Lung (tissue), 12 donors: ENCODE results near the gene UST. TPM values are rescaled to one million over a fixed set of nuclear protein-coding genes. Genes with fewer than 3 reads are reported as not detected.

ENCODE experiments used
- ATAC-seq: fragments of 200-7000 bp; cut with Tn5 transposase; one replicate; pipeline ENCODE4 v1.9.1; 2020; ENCODE audit warnings: moderate number of reproducible peaks; ENCODE audit not compliant: insufficient read depth, low FRiP score
- DNase-seq, 3 donors: peaks; one replicate each; pipeline ENCODE4 v3.0.0-alpha.2; 2013 to 2017
- H3K27ac ChIP-seq, 2 donors: one replicate each; pipeline ENCODE4 v1.5.1; 2013; ENCODE audit warnings: mild to moderate bottlenecking in 2 of 2, moderate library complexity in 2 of 2, control low read depth in 1 of 2, inconsistent platforms in 1 of 2, low read depth in 1 of 2, low read length in 1 of 2
- H3K27me3 ChIP-seq, 3 donors: one replicate each; pipeline ENCODE4 v1.5.1; 2013; ENCODE audit warnings: low read length in 2 of 3; ENCODE audit not compliant: control insufficient read depth in 3 of 3, insufficient read depth in 3 of 3
- H3K36me3 ChIP-seq, 4 donors: one replicate each; pipeline ENCODE4 v1.5.1; 2013; ENCODE audit warnings: low read length in 4 of 4, mild to moderate bottlenecking in 1 of 4, moderate library complexity in 1 of 4; ENCODE audit not compliant: control insufficient read depth in 4 of 4, insufficient read depth in 4 of 4
- H3K4me1 ChIP-seq, 5 donors: one replicate each; pipeline ENCODE4 v1.5.1; 2013; ENCODE audit warnings: low read length in 5 of 5, mild to moderate bottlenecking in 2 of 5, moderate library complexity in 1 of 5; ENCODE audit not compliant: control insufficient read depth in 5 of 5, insufficient read depth in 5 of 5
- H3K4me3 ChIP-seq: one replicate; pipeline ENCODE4 v1.5.1; 2013; ENCODE audit warnings: mild to moderate bottlenecking, control low read depth, moderate library complexity
- H3K9ac ChIP-seq, 2 donors: one replicate each; pipeline ENCODE4 v1.5.1; 2013; ENCODE audit warnings: low read length in 2 of 2, control low read depth in 1 of 2; ENCODE audit not compliant: insufficient read depth in 1 of 2
- H3K9me3 ChIP-seq, 4 donors: one replicate each; pipeline ENCODE4 v1.5.1; 2013; ENCODE audit warnings: low read length in 3 of 4, mild to moderate bottlenecking in 1 of 4, moderate library complexity in 1 of 4; ENCODE audit not compliant: control insufficient read depth in 4 of 4, insufficient read depth in 3 of 4
- CTCF ChIP-seq: IDR thresholded peaks from 2 replicates; pipeline ENCODE4 v1.5.1; 2012; ENCODE audit warnings: mild to moderate bottlenecking; ENCODE audit errors: control extremely low read depth, extremely low read depth
- WGBS, 2 donors: extraction: QIAGEN DNeasy Blood & Tissue Kit; methylation state at CpG; one replicate each; pipeline ENCODE4 v1.1.7; 2013; 5-methylcytosine and 5-hydroxymethylcytosine counted together
- polyA plus RNA-seq, 2 donors: library from polyadenylated mRNA; stranded (reverse); fragments of 200-250 nt; gene quantifications; one replicate each; pipeline ENCODE4 v1.2.1, GENCODE V29; 2013
- total RNA-seq, 2 donors: library from RNA; depleted of rRNA in 1 of 2; stranded (reverse); fragments of >200 nt in 1 of 2; gene quantifications; one replicate each; pipeline ENCODE4 v1.2.1, GENCODE V29; 2014 to 2021
- donor health status: control.
- donor health status: control.
- donor health status: Bipolar disorder and iron deficiency.
- donor health status: healthy.
- donor health status: DM: yes; HTN: yes; CAD: no.

Gene UST
- total and polyA plus RNA-seq, 4 donors = 4.5 to 24.0 (median 7.1) TPM

GRCh38 chr6:148904896-148905870 lies 158.4 kb downstream of the UST start:
- Histone ChIP-seq H3K27ac (no peak overlapping the region), H3K27me3 (no peaks in the 10 kb centered on the region), H3K36me3 (no peaks in the 10 kb centered on the region), H3K4me3 (no peak overlapping the region), H3K4me1 (peaks cover 0 to 5% (median 1%) of the 10 kb centered on the region in 5 donors), H3K9ac (no peak overlapping the region), H3K9me3 (no peaks in the 10 kb centered on the region)
- no peak for DNase-seq
- WGBS, 2 donors = 85 to 86% methylated on average over 5 of the region's 5 CpGs
- no peak for ATAC-seq
- no peak for TF ChIP-seq CTCF

- ATAC-seq = no peak
- H3K9me3 ChIP-seq = no peaks in the 10 kb centered on the region
- H3K9ac ChIP-seq = no peak overlapping the region
- no peak overlapping the region for H3K4me3 ChIP-seq
- peaks cover 0 to 5% (median 1%) of the 10 kb centered on the region in 5 donors for H3K4me1 ChIP-seq
- H3K27me3 ChIP-seq = no peaks in the 10 kb centered on the region
- no peak for DNase-seq
- WGBS, 2 donors = 91 to 92% methylated on average over 6 of the region's 6 CpGs
- H3K27ac ChIP-seq = no peak overlapping the region
- no peaks in the 10 kb centered on the region for H3K36me3 ChIP-seq
- TF ChIP-seq CTCF = no peak
These were observed 159.1 kb downstream of the UST start for GRCh38 chr6:148905901-148906300.

GRCh38 chr6:148906386-148906785 lies 159.6 kb downstream of the UST start:
- DNase-seq (no peak), ATAC-seq (no peak)
- no peak overlapping the region for H3K27ac ChIP-seq
- no peak overlapping the region for H3K9ac ChIP-seq
- peaks cover 0 to 5% (median 1%) of the 10 kb centered on the region in 5 donors for H3K4me1 ChIP-seq
- no peak overlapping the region for H3K4me3 ChIP-seq
- no peak for TF ChIP-seq CTCF
- H3K9me3 ChIP-seq = no peaks in the 10 kb centered on the region
- WGBS, 2 donors = 97 to 100% methylated on average over 1 of the region's 1 CpG
- no peaks in the 10 kb centered on the region for H3K27me3 ChIP-seq
- no peaks in the 10 kb centered on the region for H3K36me3 ChIP-seq
